Natural killer cell (primary cell): ENCODE measurements around the gene MRO. TPM values are rescaled to one million over a fixed set of nuclear protein-coding genes. Genes with fewer than 3 reads are reported as not detected.

ENCODE experiments used
- ATAC-seq, 3 donors: fragments of 150-1000 bp in 2 of 3; fragments of 200-7000 bp in 1 of 3; cut with Tn5 transposase; 1 replicate in 1 of 3; 2 replicates in 2 of 3; pipeline ENCODE4 v1.10.0; 2021; ENCODE audit warnings: mild to moderate bottlenecking in 2 of 3, moderate library complexity in 2 of 3
- DNase-seq, 2 donors: peaks; one replicate each; pipeline versions ENCODE4 v3.0.0 to v3.0.0-alpha.2; 2013 to 2021; ENCODE audit warnings: mixed read lengths in 1 of 2
- H3K27ac ChIP-seq: one replicate; pipeline ENCODE4 v1.5.1; 2013; ENCODE audit warnings: mild to moderate bottlenecking, low read length
- H3K27me3 ChIP-seq: one replicate; pipeline ENCODE4 v1.6.1; 2013; ENCODE audit warnings: low read length; ENCODE audit not compliant: control insufficient read depth, insufficient read depth
- H3K36me3 ChIP-seq: one replicate; pipeline ENCODE4 v1.6.1; 2013; ENCODE audit warnings: low read length; ENCODE audit not compliant: control insufficient read depth, insufficient read depth
- H3K4me1 ChIP-seq: one replicate; pipeline ENCODE4 v1.6.1; 2013; ENCODE audit warnings: low read length; ENCODE audit not compliant: control insufficient read depth, insufficient read depth
- H3K4me3 ChIP-seq: one replicate; pipeline ENCODE4 v1.5.1; 2013; ENCODE audit warnings: low read length
- H3K9me3 ChIP-seq: one replicate; pipeline ENCODE4 v1.6.1; 2013; ENCODE audit warnings: low read length; ENCODE audit not compliant: control insufficient read depth, insufficient read depth
- H3K27ac Mint-ChIP-seq, 2 donors: one replicate each; pipeline ENCODE4 v1.8.0; 2022; ENCODE audit warnings: mild to moderate bottlenecking in 2 of 2, mixed read lengths in 2 of 2, moderate library complexity in 1 of 2
- H3K27me3 Mint-ChIP-seq, 2 donors: one replicate each; pipeline ENCODE4 v1.8.0; 2022; ENCODE audit warnings: low read depth in 2 of 2, mixed read lengths in 2 of 2
- H3K36me3 Mint-ChIP-seq: one replicate; pipeline ENCODE4 v1.8.0; 2022; ENCODE audit warnings: mixed read lengths
- H3K4me1 Mint-ChIP-seq, 2 donors: one replicate each; pipeline ENCODE4 v1.8.0; 2022; ENCODE audit warnings: mixed read lengths in 2 of 2
- H3K4me3 Mint-ChIP-seq: one replicate; pipeline ENCODE4 v1.8.0; 2022; ENCODE audit warnings: mild to moderate bottlenecking, moderate library complexity, mixed read lengths
- H3K9me3 Mint-ChIP-seq, 2 donors: one replicate each; pipeline ENCODE4 v1.8.0; 2022; ENCODE audit warnings: mixed read lengths in 2 of 2
- CTCF ChIP-seq: fragments of 200-600 bp; IDR thresholded peaks from one replicate; pipeline ENCODE4 v1.8.0; 2022; ENCODE audit warnings: antibody characterized with exemption
- WGBS: methylation state at CpG from one replicate; pipeline ENCODE4 v1.1.7; 2013; ENCODE audit warnings: missing lambda C conversion rate; ENCODE audit not compliant: insufficient coverage; 5-methylcytosine and 5-hydroxymethylcytosine counted together
- intact Hi-C: fragments of 100-400 bp; cut with micrococcal nuclease; formaldehyde crosslinking; loops from one replicate; pipeline ENCODE4 v1.14.2; 2022
- total RNA-seq, 4 donors: library from RNA; stranded (reverse); fragments of 120-200 nt in 1 of 4; gene quantifications; one replicate each; pipeline versions ENCODE4 v1.2.3 to v1.2.4, GENCODE V29; 2013 to 2022

The MRO gene
- total RNA-seq, 3 donors from 2014 or later (not counting 1 experiment from before 2014, with no cell fraction given), result not detected

DNA sequence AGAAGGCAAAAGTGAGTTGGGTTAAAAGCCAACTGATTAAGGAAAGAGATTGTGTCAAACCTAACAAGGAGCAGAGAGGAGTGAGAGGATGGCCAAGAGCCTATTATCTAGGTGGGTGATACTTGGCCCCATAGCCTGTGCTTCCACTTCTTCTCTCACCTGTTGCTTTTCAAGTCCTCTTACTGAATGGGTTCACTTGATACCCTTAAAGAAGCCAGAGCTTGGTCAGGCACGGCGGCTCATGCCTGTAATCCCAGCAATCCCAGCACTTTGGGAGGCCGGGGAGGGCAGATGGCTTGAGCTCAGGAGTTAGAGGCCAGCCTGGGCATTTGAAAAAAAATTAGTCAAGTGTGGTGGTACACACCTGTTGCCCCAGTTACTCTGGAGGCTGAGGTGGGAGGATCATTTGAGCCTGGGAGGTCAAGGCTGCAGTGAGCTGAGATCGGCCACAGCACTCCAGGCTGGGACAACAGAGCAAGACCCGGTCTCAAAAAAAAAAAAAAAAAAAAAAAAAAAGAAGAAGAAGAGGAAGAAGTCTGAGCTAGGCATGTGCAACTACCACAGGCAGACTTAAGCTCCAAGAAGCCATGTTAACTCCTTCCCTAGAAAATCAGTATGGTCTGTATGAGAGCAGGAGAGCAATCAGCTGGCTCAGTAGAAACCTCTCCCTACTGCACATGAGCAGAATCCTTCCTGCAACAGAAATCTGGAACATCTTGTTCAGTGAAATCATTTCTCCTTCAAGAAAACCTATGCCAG, 30.7 kb upstream of the MRO start:
- H3K4me1 Mint-ChIP-seq, result no peaks in the 10 kb centered on the region
- H3K36me3 ChIP-seq, result no peaks in the 10 kb centered on the region
- no peak overlapping the region for H3K4me3 ChIP-seq
- no peaks in the 10 kb centered on the region for H3K9me3 Mint-ChIP-seq
- H3K27ac ChIP-seq, result no peak overlapping the region
- H3K4me1 ChIP-seq, result no peaks in the 10 kb centered on the region
- intact Hi-C loops, result no loop called here
- DNase-seq (no peak), ATAC-seq (no peak)
- H3K27me3 ChIP-seq, result no peaks in the 10 kb centered on the region
- TF ChIP-seq CTCF, result no peak
- 95% methylated on average over 4 of the region's 5 CpGs for WGBS
- no peak overlapping the region for H3K4me3 Mint-ChIP-seq
- H3K27me3 Mint-ChIP-seq, result peaks cover 0 to 8% of the 10 kb centered on the region in 2 donors
- H3K27ac Mint-ChIP-seq, result no peak overlapping the region
- no peaks in the 10 kb centered on the region for H3K36me3 Mint-ChIP-seq
- no peaks in the 10 kb centered on the region for H3K9me3 ChIP-seq

GRCh38 chr18:50849419-50849821, 29.6 kb upstream of the MRO start:
- Histone ChIP-seq H3K36me3 (no peaks in the 10 kb centered on the region), H3K4me3 (no peak overlapping the region), H3K27ac (no peak overlapping the region), H3K4me1 (no peaks in the 10 kb centered on the region), H3K9me3 (no peaks in the 10 kb centered on the region), H3K27me3 (no peaks in the 10 kb centered on the region)
- Mint-ChIP-seq H3K4me1 (no peaks in the 10 kb centered on the region), H3K36me3 (no peaks in the 10 kb centered on the region), H3K4me3 (no peak overlapping the region), H3K9me3 (no peaks in the 10 kb centered on the region), H3K27me3 (peaks cover 0 to 8% of the 10 kb centered on the region in 2 donors), H3K27ac (no peak overlapping the region)
- intact Hi-C loops, result no loop called here
- ATAC-seq, result no peak
- DNase-seq, result no peak
- no CpG with 5 or more reads among the region's 3 CpGs for WGBS
- TF ChIP-seq CTCF, result no peak

DNA sequence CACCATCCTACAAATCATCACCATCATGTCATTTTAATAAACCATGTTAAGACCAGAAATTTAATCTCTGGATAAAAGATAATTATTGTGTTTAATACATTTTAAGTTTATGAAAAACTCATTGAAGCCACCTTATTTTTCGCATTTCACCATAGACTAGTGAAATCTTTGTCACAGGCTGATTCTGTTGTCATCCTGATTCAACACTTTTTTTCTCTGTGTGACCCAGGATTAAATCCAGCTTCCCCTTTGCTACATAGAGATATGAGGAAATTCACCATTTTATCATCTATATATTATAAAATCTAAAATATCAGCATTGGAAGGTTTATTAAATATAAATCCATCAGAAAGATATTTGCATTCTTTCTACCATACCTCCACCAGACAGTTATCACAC, 29.2 kb upstream of the MRO start:
- DNase-seq (no peak), ATAC-seq (no peak)
- intact Hi-C loops, result no loop called here
- H3K36me3 ChIP-seq, result no peaks in the 10 kb centered on the region
- no peaks in the 10 kb centered on the region for H3K4me1 ChIP-seq
- WGBS, result 100% methylated on average over 1 of the region's 1 CpG
- no peaks in the 10 kb centered on the region for H3K27me3 ChIP-seq
- no peak for TF ChIP-seq CTCF
- Mint-ChIP-seq H3K27me3 (peaks cover 0 to 8% of the 10 kb centered on the region in 2 donors), H3K27ac (no peak overlapping the region), H3K4me1 (no peaks in the 10 kb centered on the region), H3K4me3 (no peak overlapping the region), H3K36me3 (no peaks in the 10 kb centered on the region), H3K9me3 (no peaks in the 10 kb centered on the region)
- H3K4me3 ChIP-seq, result no peak overlapping the region
- no peak overlapping the region for H3K27ac ChIP-seq
- H3K9me3 ChIP-seq, result no peaks in the 10 kb centered on the region

DNA sequence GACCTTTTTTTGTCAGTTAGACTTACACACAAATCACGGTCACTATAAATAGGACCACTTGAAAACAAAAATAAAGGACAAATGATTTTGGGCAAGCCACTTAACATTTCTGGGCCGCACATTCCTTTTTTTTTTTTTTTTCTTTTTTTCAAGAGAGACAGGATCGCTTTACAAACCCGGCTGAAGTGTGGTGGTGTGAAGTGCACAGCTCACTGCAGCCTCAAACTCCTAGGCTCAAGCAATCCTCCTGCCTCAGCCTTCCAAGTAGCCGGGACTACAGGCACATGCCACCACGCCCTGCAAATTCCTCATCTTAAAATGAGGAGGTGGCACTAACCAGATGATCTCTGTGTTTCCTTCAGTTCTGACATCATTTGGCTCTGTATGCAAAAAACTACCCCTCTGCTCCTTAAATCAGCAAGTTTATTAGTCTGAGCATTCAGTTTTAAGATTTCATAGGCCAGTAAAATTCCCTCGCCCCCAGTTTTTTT, 28.3 kb upstream of the MRO start:
- H3K4me1 ChIP-seq, result no peaks in the 10 kb centered on the region
- Mint-ChIP-seq H3K4me3 (no peak overlapping the region), H3K36me3 (no peaks in the 10 kb centered on the region), H3K9me3 (no peaks in the 10 kb centered on the region), H3K27ac (no peak overlapping the region), H3K27me3 (peaks cover 0 to 8% of the 10 kb centered on the region in 2 donors), H3K4me1 (no peaks in the 10 kb centered on the region)
- ATAC-seq, result no peak
- 83% methylated on average over 7 of the region's 7 CpGs for WGBS
- no peak for DNase-seq
- no peak for TF ChIP-seq CTCF
- no peaks in the 10 kb centered on the region for H3K36me3 ChIP-seq
- no peaks in the 10 kb centered on the region for H3K27me3 ChIP-seq
- H3K27ac ChIP-seq, result no peak overlapping the region
- H3K9me3 ChIP-seq, result no peaks in the 10 kb centered on the region
- H3K4me3 ChIP-seq, result no peak overlapping the region
- intact Hi-C loops, result no loop called here
